GM12878 (cell line): ENCODE measurements around the gene RBP3. TPM values are rescaled to one million over a fixed set of nuclear protein-coding genes. Genes with fewer than 3 reads are reported as not detected.

Experiments
- ATAC-seq: fragments of 200-7000 bp; cut with Tn5 transposase; 3 replicates; pipeline ENCODE4 v1.9.1; 2020; ENCODE audit warnings: mild to moderate bottlenecking, moderate library complexity
- BruUV-seq: library from RNA; stranded (reverse); fragments of 400-500 nt; replicated peaks from 2 replicates; lab custom pipeline; 2021; lab: Mats Ljungman, UMichigan
- CTCF ChIA-PET: fragments of 300-600 bp; sonication (Branson Sonifier 250); formaldehyde crosslinking; extraction: SDS; loops from one replicate; lab custom pipeline; 2021; ENCODE audit warnings: inconsistent platforms; lab: Yijun Ruan, JAX
- POLR2A ChIA-PET: fragments of 350-600 bp; formaldehyde crosslinking; extraction: SDS; loops from one replicate; lab custom pipeline; 2021; ENCODE audit warnings: inconsistent platforms; lab: Charles Lee
- RAD21 ChIA-PET: fragments of 300-600 bp; sonication (Branson Sonifier 250); formaldehyde crosslinking; loops from one replicate; lab custom pipeline; 2023; ENCODE audit warnings: antibody characterized with exemption; ENCODE audit not compliant: unreplicated experiment; lab: Charles Lee
- SMC1A ChIA-PET: fragments of 300-600 bp; sonication (Branson Sonifier 250); formaldehyde crosslinking; loops from one replicate; lab custom pipeline; 2023; ENCODE audit not compliant: unreplicated experiment, uncharacterized antibody; lab: Charles Lee
- DNase-seq: peaks from one replicate; pipeline ENCODE4 v3.0.0-alpha.2; 2011; ENCODE audit warnings: low read depth, low spot score
- FAIRE-seq: peaks from 3 replicates; lab custom pipeline; 2011; peaks lifted over from hg19 to GRCh38; lab: Jason Lieb, UNC
- H2AFZ ChIP-seq: 2 replicates; pipeline ENCODE4 v1.6.0; 2011; ENCODE audit warnings: low read depth, low read length, control low read depth; ENCODE audit not compliant: control insufficient read depth
- H3K27ac ChIP-seq: 2 replicates; pipeline ENCODE4 v1.5.1; 2011; ENCODE audit warnings: control low read depth; ENCODE audit not compliant: control insufficient read depth, insufficient read depth
- H3K27me3 ChIP-seq, 2 experiments: replicated peaks in 1 of 2; 2 replicates each; pipeline versions ENCODE4 v1.6.0 to v1.6.1; 2011; ENCODE audit warnings: low read length in 1 of 2; ENCODE audit not compliant: control insufficient read depth in 2 of 2, insufficient read depth in 2 of 2
- H3K36me3 ChIP-seq, 2 experiments: 2 replicates each; pipeline ENCODE4 v1.5.1; 2011; ENCODE audit warnings: low read length in 1 of 2; ENCODE audit not compliant: control insufficient read depth in 2 of 2, insufficient read depth in 2 of 2
- H3K4me1 ChIP-seq: 2 replicates; pipeline ENCODE4 v1.6.1; 2011; ENCODE audit warnings: mild to moderate bottlenecking, low read length, moderate library complexity, mixed read lengths; ENCODE audit not compliant: control insufficient read depth, insufficient read depth
- H3K4me2 ChIP-seq: 2 replicates; pipeline ENCODE4 v1.6.0; 2011; ENCODE audit warnings: control low read depth; ENCODE audit not compliant: control insufficient read depth, insufficient read depth
- H3K4me3 ChIP-seq: fragments of 200-600 bp; sonication (generic); 2 replicates; pipeline ENCODE4 v1.5.1; 2016
- H3K79me2 ChIP-seq: 2 replicates; pipeline ENCODE4 v1.6.0; 2011; ENCODE audit warnings: low read length; ENCODE audit not compliant: control insufficient read depth, insufficient read depth
- H3K9ac ChIP-seq: 2 replicates; pipeline ENCODE4 v1.8.0; 2011; ENCODE audit warnings: low read length, control low read depth, mixed read lengths; ENCODE audit not compliant: control insufficient read depth, insufficient read depth
- H3K9me3 ChIP-seq: replicated peaks from 3 replicates; pipeline ENCODE4 v1.5.1; 2011; ENCODE audit warnings: mild to moderate bottlenecking, low read length; ENCODE audit not compliant: control insufficient read depth, insufficient read depth
- H4K20me1 ChIP-seq: 2 replicates; pipeline ENCODE4 v1.6.0; 2011; ENCODE audit not compliant: control insufficient read depth, insufficient read depth
- FOXM1 ChIP-seq: IDR thresholded peaks from 2 replicates; pipeline ENCODE4 v1.6.1; 2012; ENCODE audit warnings: low read depth, mild to moderate bottlenecking, inconsistent platforms, low read length, moderate library complexity
- IKZF1 ChIP-seq: fragments of 450-650 bp; conservative IDR thresholded peaks from 2 replicates; pipeline ENCODE4 v1.6.1; 2017; ENCODE audit warnings: antibody characterized with exemption, mild to moderate bottlenecking
- NR2F1 ChIP-seq: fragments of 450-650 bp; conservative IDR thresholded peaks from 2 replicates; pipeline ENCODE4 v1.6.1; 2017; ENCODE audit warnings: mild to moderate bottlenecking
- SP1 ChIP-seq: IDR thresholded peaks from one replicate; pipeline ENCODE4 v1.6.1; 2011; ENCODE audit warnings: low read depth, low read length
- SUPT20H ChIP-seq: IDR thresholded peaks from 2 replicates; pipeline ENCODE4 v1.6.1; 2011; ENCODE audit warnings: low read depth, mild to moderate bottlenecking, low read length, moderate library complexity, borderline replicate concordance; ENCODE audit not compliant: control insufficient read depth
- WGBS: methylation state at CpG from one replicate; pipeline ENCODE4 v1.1.6; 2016; ENCODE audit warnings: low lambda C conversion rate; ENCODE audit not compliant: insufficient replicate concordance, insufficient coverage; ENCODE audit errors: missing lambda C conversion rate; 5-methylcytosine and 5-hydroxymethylcytosine counted together
- in situ Hi-C: fragments of 300-500 bp; cut with MboI; formaldehyde crosslinking; loops from 9 replicates; pipeline ENCODE4 v1.14.3; 2018; ENCODE audit warnings: mixed read lengths
- intact Hi-C: fragments of 100-400 bp; cut with micrococcal nuclease; formaldehyde crosslinking; loops from one replicate; pipeline ENCODE4 v1.14.2; 2022; ENCODE audit not compliant: unreplicated experiment
- polyA plus RNA-seq, 11 experiments: library from polyadenylated mRNA; depleted of rRNA in 4 of 11; unstranded in 6 of 11; stranded (reverse) in 5 of 11; fragments of >200 nt; fragmentation: Nextera tagmentation in 4 of 11; fragmentation: Illumina TruSeq in 1 of 11; extraction: Ambion mirVana in 4 of 11; extraction: Trizol in 1 of 11; gene quantifications; 1 replicate in 1 of 11; 2 replicates in 10 of 11; pipeline versions ENCODE4 v1.2.1 to v1.2.3, GENCODE V29; 2011 to 2016; ENCODE audit warnings: inconsistent platforms in 2 of 11, missing spikeins in 2 of 11, low read depth in 1 of 11
- total RNA-seq, 4 experiments: library from RNA; depleted of rRNA in 3 of 4; stranded (reverse); fragments of >200 nt in 3 of 4; fragmentation: Illumina TruSeq in 1 of 4; extraction: Trizol in 1 of 4; gene quantifications; 2 replicates each; pipeline versions ENCODE4 v1.2.1 to v1.2.3, GENCODE V29; 2013 to 2021
- TF ChIP-seq, protein P1 (sequence below): fragments of 450-650 bp; IDR thresholded peaks from 2 replicates; pipeline ENCODE4 v1.6.1; 2017; ENCODE audit warnings: mild to moderate bottlenecking, moderate library complexity
- TF ChIP-seq, protein P2 (sequence below): IDR thresholded peaks from 2 replicates; pipeline ENCODE4 v1.6.1; 2012; ENCODE audit warnings: low read length, inconsistent platforms
- TF ChIP-seq, protein P3 (sequence below): IDR thresholded peaks from 2 replicates; pipeline ENCODE4 v1.6.1; 2011; ENCODE audit warnings: low read depth, low read length, improper control_type of control experiment, borderline replicate concordance

RBP3 gene
- total and polyA plus RNA-seq, 10 of the 15 experiments (the other 5 are each of a cell fraction or from before 2014, with no cell fraction given): not detected

DNA sequence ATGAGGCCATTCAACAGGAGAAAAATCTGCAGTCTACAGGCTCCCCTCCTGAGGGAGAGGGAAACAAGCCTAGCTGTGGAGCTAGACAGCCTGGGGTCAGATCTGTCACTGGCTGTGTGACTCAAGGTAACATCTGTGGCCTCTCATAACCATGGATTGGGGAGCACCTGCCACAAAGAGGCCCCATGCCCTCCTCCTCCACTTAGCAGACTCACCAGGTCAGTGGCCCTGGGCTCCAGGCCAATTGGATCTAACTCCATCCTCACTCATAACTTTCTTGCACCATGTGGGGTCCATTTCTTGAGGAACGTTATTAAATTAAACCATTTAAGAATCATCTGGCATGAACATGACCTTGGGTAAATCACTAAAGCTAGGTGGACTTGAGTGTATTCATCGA is 46.3 kb upstream of the RBP3 start:
- CTCF ChIA-PET: no interaction called here
- intact Hi-C loops: no loop called here
- 21% methylated on average over 2 of the region's 2 CpGs for WGBS

More for the DNA sequence above, 46.3 kb upstream of the RBP3 start:
- no peak for DNase-seq
- Histone ChIP-seq H3K27me3 (peaks cover 3 to 9% of the 10 kb centered on the region in 2 experiments; a peak in 3 of 4 replicates), H3K9ac (no peak overlapping the region), H3K36me3 (no peaks in the 10 kb centered on the region), H3K4me1 (no peaks in the 10 kb centered on the region), H3K4me3 (no peak overlapping the region), H4K20me1 (no peaks in the 10 kb centered on the region), H3K79me2 (no peaks in the 10 kb centered on the region), H2AFZ (no peak overlapping the region), H3K4me2 (no peak overlapping the region), H3K9me3 (no peaks in the 10 kb centered on the region), H3K27ac (no peak overlapping the region)
- no peak for FAIRE-seq
- BruUV-seq: no TSS peak
- TF ChIP-seq SUPT20H: no peak
- TF ChIP-seq, protein P1, sequence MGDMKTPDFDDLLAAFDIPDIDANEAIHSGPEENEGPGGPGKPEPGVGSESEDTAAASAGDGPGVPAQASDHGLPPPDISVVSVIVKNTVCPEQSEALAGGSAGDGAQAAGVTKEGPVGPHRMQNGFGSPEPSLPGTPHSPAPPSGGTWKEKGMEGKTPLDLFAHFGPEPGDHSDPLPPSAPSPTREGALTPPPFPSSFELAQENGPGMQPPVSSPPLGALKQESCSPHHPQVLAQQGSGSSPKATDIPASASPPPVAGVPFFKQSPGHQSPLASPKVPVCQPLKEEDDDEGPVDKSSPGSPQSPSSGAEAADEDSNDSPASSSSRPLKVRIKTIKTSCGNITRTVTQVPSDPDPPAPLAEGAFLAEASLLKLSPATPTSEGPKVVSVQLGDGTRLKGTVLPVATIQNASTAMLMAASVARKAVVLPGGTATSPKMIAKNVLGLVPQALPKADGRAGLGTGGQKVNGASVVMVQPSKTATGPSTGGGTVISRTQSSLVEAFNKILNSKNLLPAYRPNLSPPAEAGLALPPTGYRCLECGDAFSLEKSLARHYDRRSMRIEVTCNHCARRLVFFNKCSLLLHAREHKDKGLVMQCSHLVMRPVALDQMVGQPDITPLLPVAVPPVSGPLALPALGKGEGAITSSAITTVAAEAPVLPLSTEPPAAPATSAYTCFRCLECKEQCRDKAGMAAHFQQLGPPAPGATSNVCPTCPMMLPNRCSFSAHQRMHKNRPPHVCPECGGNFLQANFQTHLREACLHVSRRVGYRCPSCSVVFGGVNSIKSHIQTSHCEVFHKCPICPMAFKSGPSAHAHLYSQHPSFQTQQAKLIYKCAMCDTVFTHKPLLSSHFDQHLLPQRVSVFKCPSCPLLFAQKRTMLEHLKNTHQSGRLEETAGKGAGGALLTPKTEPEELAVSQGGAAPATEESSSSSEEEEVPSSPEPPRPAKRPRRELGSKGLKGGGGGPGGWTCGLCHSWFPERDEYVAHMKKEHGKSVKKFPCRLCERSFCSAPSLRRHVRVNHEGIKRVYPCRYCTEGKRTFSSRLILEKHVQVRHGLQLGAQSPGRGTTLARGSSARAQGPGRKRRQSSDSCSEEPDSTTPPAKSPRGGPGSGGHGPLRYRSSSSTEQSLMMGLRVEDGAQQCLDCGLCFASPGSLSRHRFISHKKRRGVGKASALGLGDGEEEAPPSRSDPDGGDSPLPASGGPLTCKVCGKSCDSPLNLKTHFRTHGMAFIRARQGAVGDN: no peak
- TF ChIP-seq, protein P2, sequence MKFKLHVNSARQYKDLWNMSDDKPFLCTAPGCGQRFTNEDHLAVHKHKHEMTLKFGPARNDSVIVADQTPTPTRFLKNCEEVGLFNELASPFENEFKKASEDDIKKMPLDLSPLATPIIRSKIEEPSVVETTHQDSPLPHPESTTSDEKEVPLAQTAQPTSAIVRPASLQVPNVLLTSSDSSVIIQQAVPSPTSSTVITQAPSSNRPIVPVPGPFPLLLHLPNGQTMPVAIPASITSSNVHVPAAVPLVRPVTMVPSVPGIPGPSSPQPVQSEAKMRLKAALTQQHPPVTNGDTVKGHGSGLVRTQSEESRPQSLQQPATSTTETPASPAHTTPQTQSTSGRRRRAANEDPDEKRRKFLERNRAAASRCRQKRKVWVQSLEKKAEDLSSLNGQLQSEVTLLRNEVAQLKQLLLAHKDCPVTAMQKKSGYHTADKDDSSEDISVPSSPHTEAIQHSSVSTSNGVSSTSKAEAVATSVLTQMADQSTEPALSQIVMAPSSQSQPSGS: no peak
- TF ChIP-seq IKZF1: no peak
- TF ChIP-seq NR2F1: no peak
- TF ChIP-seq, protein P3, sequence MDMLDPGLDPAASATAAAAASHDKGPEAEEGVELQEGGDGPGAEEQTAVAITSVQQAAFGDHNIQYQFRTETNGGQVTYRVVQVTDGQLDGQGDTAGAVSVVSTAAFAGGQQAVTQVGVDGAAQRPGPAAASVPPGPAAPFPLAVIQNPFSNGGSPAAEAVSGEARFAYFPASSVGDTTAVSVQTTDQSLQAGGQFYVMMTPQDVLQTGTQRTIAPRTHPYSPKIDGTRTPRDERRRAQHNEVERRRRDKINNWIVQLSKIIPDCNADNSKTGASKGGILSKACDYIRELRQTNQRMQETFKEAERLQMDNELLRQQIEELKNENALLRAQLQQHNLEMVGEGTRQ: no peak
- no peak for TF ChIP-seq SP1
- TF ChIP-seq FOXM1: no peak
- SMC1A ChIA-PET: no interaction called here
- RAD21 ChIA-PET: no interaction called here
- ATAC-seq: no peak
- in situ Hi-C loops: no loop called here
- POLR2A ChIA-PET: no interaction called here
